A204.1 (cell line): ENCODE results near the gene CLDN19.

ENCODE experiments used
- FAIRE-seq: peaks from 2 replicates; lab custom pipeline; 2012; peaks lifted over from hg19 to GRCh38; lab: Jason Lieb, UNC

CLDN19 gene

GRCh38 chr1:42739753-42740700 is at the start of gene CLDN19:
Gene CLDN19 (minus strand): TSS chr1:42740236. CDS start chr1:42740063, 173 bp downstream.
- FAIRE-seq, result no peak

- no peak for FAIRE-seq
Measured at GRCh38 chr1:42788021-42788420, 48.0 kb upstream of the CLDN19 start.

GRCh38 chr1:42786097-42786496 is 46.1 kb upstream of the CLDN19 start:
- no peak for FAIRE-seq

GRCh38 chr1:42784946-42785693 is 45.1 kb upstream of the CLDN19 start, which contains the start of gene TMEM269:
Gene TMEM269 (plus strand): TSS chr1:42784991. CDS start chr1:42789894, 4,903 bp downstream.
- no peak for FAIRE-seq

GRCh38 chr1:42784547-42784945 is 44.5 kb upstream of the CLDN19 start:
- no peak for FAIRE-seq

- no peak for FAIRE-seq
Measured at GRCh38 chr1:42783092-42783491, 43.1 kb upstream of the CLDN19 start.

- no peak for FAIRE-seq
Measured at GRCh38 chr1:42780176-42780575, 40.1 kb upstream of the CLDN19 start.

GRCh38 chr1:42779725-42780124 is 39.7 kb upstream of the CLDN19 start:
- FAIRE-seq, result no peak

- no peak for FAIRE-seq
Measured at GRCh38 chr1:42777852-42778251, 37.8 kb upstream of the CLDN19 start.

GRCh38 chr1:42776502-42776901 is 36.5 kb upstream of the CLDN19 start:
- FAIRE-seq, result no peak

- FAIRE-seq, result no peak
Measured at GRCh38 chr1:42774928-42775526, 35.0 kb upstream of the CLDN19 start.

GRCh38 chr1:42773420-42773819 is 33.4 kb upstream of the CLDN19 start:
- FAIRE-seq, result no peak

GRCh38 chr1:42769811-42770210 is 29.8 kb upstream of the CLDN19 start:
- no peak for FAIRE-seq

- FAIRE-seq, result no peak
Measured at GRCh38 chr1:42768172-42768571, 28.1 kb upstream of the CLDN19 start.

- FAIRE-seq, result no peak
Measured at GRCh38 chr1:42767510-42768000, 27.5 kb upstream of the CLDN19 start.

- peak; percentile 96 for FAIRE-seq
Measured at GRCh38 chr1:42766741-42767509, 26.9 kb upstream of the CLDN19 start, which contains the start of the genes C1orf50 and P3H1. Gene C1orf50 (plus strand): TSS chr1:42767249. CDS start chr1:42767312, 63 bp downstream. Gene P3H1 (minus strand): TSS chr1:42767028. CDS start chr1:42766971, 57 bp downstream.

GRCh38 chr1:42765832-42766740 is 26.1 kb upstream of the CLDN19 start:
- no peak for FAIRE-seq

GRCh38 chr1:42765269-42765668 is 25.2 kb upstream of the CLDN19 start:
- no peak for FAIRE-seq

GRCh38 chr1:42762269-42762668 is 22.2 kb upstream of the CLDN19 start:
- no peak for FAIRE-seq

GRCh38 chr1:42761567-42761966 is 21.5 kb upstream of the CLDN19 start:
- no peak for FAIRE-seq
